Effector memory CD8-positive, alpha-beta T cell (primary cell): ENCODE results near the gene ORC4.

Source experiments
- ATAC-seq: fragments of 150-1000 bp; cut with Tn5 transposase; replicated peaks from 2 replicates; pipeline ENCODE4 v1.10.0; 2021; ENCODE audit warnings: mild to moderate bottlenecking, moderate library complexity
- DNase-seq, 3 experiments: peaks; one replicate each; pipeline ENCODE4 v3.0.0; 2021
- H3K27ac Mint-ChIP-seq, 2 donors: one replicate each; pipeline ENCODE4 v1.8.0; 2022; ENCODE audit warnings: mild to moderate bottlenecking in 2 of 2, mixed read lengths in 2 of 2, moderate library complexity in 2 of 2
- H3K27me3 Mint-ChIP-seq, 2 donors: one replicate each; pipeline ENCODE4 v1.8.0; 2022; ENCODE audit warnings: mixed read lengths in 2 of 2
- H3K36me3 Mint-ChIP-seq: one replicate; pipeline ENCODE4 v1.8.0; 2022; ENCODE audit warnings: mild to moderate bottlenecking, moderate library complexity, mixed read lengths; ENCODE audit not compliant: insufficient read depth
- H3K4me1 Mint-ChIP-seq, 2 donors: one replicate each; pipeline ENCODE4 v1.8.0; 2022; ENCODE audit warnings: low read depth in 2 of 2, mixed read lengths in 2 of 2
- H3K4me3 Mint-ChIP-seq, 2 donors: one replicate each; pipeline ENCODE4 v1.8.0; 2022; ENCODE audit warnings: mild to moderate bottlenecking in 2 of 2, mixed read lengths in 2 of 2, moderate library complexity in 2 of 2
- H3K9me3 Mint-ChIP-seq, 2 donors: one replicate each; pipeline ENCODE4 v1.8.0; 2022; ENCODE audit warnings: mixed read lengths in 2 of 2

ORC4 gene

DNA sequence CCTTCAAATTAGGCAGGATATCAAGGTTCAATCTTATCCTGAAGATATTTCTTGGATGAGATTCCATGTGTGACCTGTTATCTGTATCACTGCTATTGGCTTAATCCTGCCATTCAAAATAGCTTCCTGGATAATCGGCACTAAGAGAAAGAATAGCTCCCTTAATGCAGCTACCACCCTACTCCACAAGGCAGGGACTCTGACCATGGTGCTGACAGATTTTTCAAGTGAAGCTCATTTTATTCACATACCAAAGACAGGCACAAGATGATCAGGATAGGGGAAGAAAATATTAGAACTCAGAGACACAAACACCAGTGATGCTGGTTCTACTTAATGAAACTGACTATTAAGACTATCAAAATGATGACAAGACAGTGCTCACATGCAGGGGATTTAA, 74.9 kb downstream of the ORC4 start:
- DNase-seq: no peak
- no peaks in the 10 kb centered on the region for H3K9me3 Mint-ChIP-seq
- peak overlapping the region in 1 of 2 donors; percentile 48 for H3K27ac Mint-ChIP-seq

DNA sequence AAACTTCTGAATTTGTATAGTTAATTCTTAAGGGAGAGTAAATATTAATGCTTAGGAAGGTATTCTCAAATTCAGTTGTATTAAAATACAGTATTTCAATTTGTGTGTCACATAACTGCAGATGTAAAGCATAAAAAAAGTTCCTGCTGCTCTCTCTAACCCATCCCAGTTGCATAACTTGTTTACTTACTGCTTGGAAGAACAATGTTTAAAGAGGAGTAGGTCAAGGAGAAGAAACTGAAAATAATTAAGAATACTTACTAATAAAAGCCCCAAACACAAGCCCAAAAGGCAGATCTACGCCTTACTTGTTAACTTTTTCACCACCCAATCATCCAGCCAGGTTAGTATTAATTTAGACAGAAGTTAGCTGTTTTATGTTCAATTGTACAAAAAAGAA, 81.2 kb downstream of the ORC4 start:
- peaks cover 31% of the 10 kb centered on the region for H3K36me3 Mint-ChIP-seq
- H3K27me3 Mint-ChIP-seq: no peaks in the 10 kb centered on the region
- peak overlapping the region in 1 of 2 donors; percentile 55 for H3K27ac Mint-ChIP-seq
- no peak for ATAC-seq
- no peaks in the 10 kb centered on the region for H3K4me1 Mint-ChIP-seq
- H3K4me3 Mint-ChIP-seq: no peak overlapping the region
- no peaks in the 10 kb centered on the region for H3K9me3 Mint-ChIP-seq
- DNase-seq: no peak

More for the DNA sequence above, 74.9 kb downstream of the ORC4 start:
- H3K36me3 Mint-ChIP-seq: peaks cover 17% of the 10 kb centered on the region
- H3K4me3 Mint-ChIP-seq: no peak overlapping the region
- H3K4me1 Mint-ChIP-seq: no peaks in the 10 kb centered on the region
- no peak for ATAC-seq
- H3K27me3 Mint-ChIP-seq: no peaks in the 10 kb centered on the region

DNA sequence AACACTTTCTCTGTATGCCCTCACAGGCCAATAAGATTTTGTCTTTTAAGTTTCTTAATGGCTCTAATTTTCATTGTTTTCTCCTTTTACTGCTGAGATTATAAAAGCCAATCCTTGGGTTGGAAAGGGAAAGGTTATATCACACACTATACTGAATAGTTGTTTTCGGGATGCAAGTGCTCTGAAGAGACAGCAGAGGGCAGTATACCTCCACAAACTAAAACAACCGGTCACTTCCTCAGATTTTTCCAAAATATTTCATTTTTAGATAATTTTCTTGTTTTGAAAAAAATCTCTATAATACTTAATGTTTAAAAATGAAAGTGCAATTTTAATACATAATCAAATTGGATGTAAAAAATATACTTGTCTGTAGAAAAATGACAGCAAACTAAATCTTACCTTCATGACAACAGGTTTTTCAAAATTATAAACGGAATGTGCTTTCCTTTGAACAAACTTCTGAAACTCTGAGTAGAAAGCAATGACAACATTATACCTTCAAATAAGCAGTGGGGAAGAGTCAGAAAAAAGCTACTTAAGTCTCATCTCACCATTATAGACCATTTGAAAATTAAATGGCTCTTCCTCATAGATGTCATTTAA, 82.7 kb downstream of the ORC4 start:
- DNase-seq: no peak
- peak overlapping the region in 1 of 2 donors; percentile 1 for H3K27ac Mint-ChIP-seq
- H3K4me3 Mint-ChIP-seq: no peak overlapping the region
- ATAC-seq: peak; percentile 51
- no peaks in the 10 kb centered on the region for H3K27me3 Mint-ChIP-seq
- H3K4me1 Mint-ChIP-seq: no peaks in the 10 kb centered on the region
- H3K36me3 Mint-ChIP-seq: peaks cover 31% of the 10 kb centered on the region
- H3K9me3 Mint-ChIP-seq: no peaks in the 10 kb centered on the region

DNA sequence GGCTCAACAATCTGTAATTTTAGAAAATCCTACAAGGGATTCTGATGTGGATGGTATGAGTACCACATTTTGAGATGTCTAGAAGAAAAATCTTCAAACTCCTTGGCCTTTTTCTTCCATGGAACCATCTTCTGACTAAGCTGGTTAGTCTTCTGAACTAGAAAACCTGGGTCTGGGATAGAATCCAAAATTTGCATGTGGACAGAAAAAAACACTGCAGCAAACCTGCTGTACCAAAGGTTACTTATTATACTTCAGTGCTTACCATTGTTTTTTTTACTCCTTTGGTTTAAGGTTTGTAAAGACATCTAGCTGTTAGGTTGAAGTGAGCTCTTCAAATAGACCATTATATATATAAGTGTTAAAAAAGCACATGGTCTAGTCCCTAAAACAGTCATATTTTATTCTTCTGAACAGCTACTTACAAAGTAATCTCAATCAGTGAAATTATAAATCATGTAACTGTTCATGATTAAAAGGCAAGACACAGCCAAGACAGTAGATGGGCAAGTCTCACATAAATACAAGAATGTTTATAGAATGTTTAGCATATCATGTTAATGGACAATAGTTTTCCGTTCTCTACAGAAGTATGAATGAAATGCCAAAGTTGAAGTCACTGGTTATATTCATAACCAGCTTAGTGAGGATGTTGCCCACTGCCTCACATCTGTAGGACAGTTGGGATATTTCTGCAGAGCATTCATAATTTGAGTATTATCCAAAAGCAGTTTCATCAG, 85.5 kb downstream of the ORC4 start:
- ATAC-seq (no peak), DNase-seq (no peak)
- H3K36me3 Mint-ChIP-seq: peaks cover 28% of the 10 kb centered on the region
- H3K4me3 Mint-ChIP-seq: no peak overlapping the region
- H3K4me1 Mint-ChIP-seq: no peaks in the 10 kb centered on the region
- H3K9me3 Mint-ChIP-seq: no peaks in the 10 kb centered on the region
- no peaks in the 10 kb centered on the region for H3K27me3 Mint-ChIP-seq
- no peak overlapping the region for H3K27ac Mint-ChIP-seq

DNA sequence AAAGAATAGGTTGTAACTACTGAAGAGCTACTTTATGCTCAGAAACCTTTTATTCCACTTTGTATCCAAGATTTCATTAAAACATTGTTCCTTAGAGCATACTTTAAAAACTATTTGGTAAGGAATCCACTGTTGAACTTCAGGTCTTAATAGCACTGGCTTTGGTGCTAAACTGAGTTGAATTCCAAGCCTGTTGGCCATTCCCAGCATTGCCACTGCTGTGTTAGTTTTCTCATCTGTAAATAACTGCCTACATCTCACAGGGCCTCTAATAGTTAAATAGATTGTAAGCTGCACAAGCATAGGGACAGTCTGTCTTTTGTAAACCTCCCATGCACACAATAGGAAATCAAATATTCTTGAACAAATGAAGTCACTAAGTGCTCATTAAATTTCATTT, 86.6 kb downstream of the ORC4 start:
- H3K27me3 Mint-ChIP-seq: no peaks in the 10 kb centered on the region
- no peak for ATAC-seq
- no peak overlapping the region for H3K4me3 Mint-ChIP-seq
- peaks cover 25% of the 10 kb centered on the region for H3K36me3 Mint-ChIP-seq
- no peak for DNase-seq
- no peak overlapping the region for H3K27ac Mint-ChIP-seq
- H3K4me1 Mint-ChIP-seq: no peaks in the 10 kb centered on the region
- no peaks in the 10 kb centered on the region for H3K9me3 Mint-ChIP-seq

DNA sequence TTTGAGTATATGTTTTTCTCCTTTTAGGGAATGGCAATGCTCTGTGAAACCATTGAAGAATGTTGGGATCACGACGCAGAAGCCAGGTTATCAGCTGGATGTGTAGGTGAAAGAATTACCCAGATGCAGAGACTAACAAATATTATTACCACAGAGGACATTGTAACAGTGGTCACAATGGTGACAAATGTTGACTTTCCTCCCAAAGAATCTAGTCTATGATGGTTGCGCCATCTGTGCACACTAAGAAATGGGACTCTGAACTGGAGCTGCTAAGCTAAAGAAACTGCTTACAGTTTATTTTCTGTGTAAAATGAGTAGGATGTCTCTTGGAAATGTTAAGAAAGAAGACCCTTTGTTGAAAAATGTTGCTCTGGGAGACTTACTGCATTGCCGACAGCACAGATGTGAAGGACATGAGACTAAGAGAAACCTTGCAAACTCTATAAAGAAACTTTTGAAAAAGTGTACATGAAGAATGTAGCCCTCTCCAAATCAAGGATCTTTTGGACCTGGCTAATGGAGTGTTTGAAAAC, 93.4 kb downstream of the ORC4 start:
- Mint-ChIP-seq H3K27ac (no peak overlapping the region), H3K4me1 (peaks cover 0 to 4% of the 10 kb centered on the region in 2 donors), H3K36me3 (peaks cover 4% of the 10 kb centered on the region), H3K27me3 (no peaks in the 10 kb centered on the region), H3K4me3 (no peak overlapping the region), H3K9me3 (no peaks in the 10 kb centered on the region)
- DNase-seq (no peak), ATAC-seq (no peak)

DNA sequence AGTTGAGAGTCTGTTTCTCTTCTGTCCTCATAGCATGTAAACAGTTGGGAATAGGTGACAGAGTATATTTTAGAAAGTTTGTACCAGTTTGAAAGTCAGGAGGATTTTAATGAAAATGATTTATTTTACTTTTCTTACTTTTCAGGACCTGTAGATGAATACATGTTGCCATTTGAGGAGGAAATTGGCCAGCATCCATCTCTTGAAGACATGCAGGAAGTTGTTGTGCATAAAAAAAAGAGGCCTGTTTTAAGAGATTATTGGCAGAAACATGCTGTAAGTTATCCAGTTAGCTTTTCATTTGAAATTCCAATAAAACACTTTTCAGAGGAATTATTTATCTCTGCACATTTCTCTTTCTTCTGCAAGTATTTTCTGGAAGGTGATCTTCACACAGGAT, 94.7 kb downstream of the ORC4 start:
- Mint-ChIP-seq H3K4me1 (peaks cover 0 to 4% of the 10 kb centered on the region in 2 donors), H3K4me3 (no peak overlapping the region), H3K36me3 (peaks cover 4% of the 10 kb centered on the region), H3K27ac (peak overlapping the region in 1 of 2 donors; percentile 32), H3K9me3 (no peaks in the 10 kb centered on the region), H3K27me3 (peaks cover 0 to 4% of the 10 kb centered on the region in 2 donors)
- ATAC-seq (no peak), DNase-seq (no peak)

DNA sequence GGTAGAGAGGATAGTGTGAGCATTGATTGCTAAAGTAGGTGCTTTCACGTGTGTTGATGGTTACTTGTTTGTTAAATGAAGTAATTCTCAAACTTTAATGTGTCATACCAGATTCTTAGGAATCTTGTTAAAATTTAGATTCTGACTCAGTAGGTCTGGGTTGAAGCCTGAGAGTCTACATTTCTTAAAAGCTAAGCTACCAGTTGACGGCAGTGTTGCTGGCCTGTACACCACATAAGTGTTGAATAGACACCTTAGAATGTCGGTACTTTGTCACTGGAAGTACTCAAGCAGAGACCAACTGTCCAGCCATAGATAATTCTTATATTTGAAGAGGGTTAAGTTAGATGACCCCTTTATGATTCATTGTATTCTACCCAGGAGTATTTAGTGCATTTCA, 95.9 kb downstream of the ORC4 start:
- no peaks in the 10 kb centered on the region for H3K9me3 Mint-ChIP-seq
- H3K27ac Mint-ChIP-seq: no peak overlapping the region
- peaks cover 0 to 7% of the 10 kb centered on the region in 2 donors for H3K27me3 Mint-ChIP-seq
- H3K4me1 Mint-ChIP-seq: peaks cover 0 to 4% of the 10 kb centered on the region in 2 donors
- peaks cover 7% of the 10 kb centered on the region for H3K36me3 Mint-ChIP-seq
- ATAC-seq (no peak), DNase-seq (no peak)
- no peak overlapping the region for H3K4me3 Mint-ChIP-seq

DNA sequence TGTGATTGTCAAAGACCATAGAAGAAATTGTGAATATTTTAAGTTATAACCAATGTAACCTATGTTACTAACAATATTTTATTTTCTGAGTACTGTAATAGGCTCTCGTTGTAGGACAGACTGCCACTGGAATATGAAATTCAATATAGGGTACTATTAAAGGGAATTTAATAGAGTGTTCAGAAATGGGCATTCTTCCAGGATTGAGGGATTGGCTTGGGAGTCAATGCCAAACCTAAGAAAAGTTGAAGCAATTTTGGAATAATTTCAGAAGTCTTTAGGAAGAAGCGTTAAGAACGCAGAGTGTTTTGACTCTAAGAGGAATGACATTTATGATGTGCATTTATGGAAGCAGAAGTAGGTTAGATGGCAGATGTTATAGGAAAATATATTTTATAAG, 96.7 kb downstream of the ORC4 start:
- H3K4me3 Mint-ChIP-seq: no peak overlapping the region
- peaks cover 7% of the 10 kb centered on the region for H3K36me3 Mint-ChIP-seq
- peaks cover 0 to 4% of the 10 kb centered on the region in 2 donors for H3K4me1 Mint-ChIP-seq
- no peaks in the 10 kb centered on the region for H3K9me3 Mint-ChIP-seq
- DNase-seq: no peak
- peaks cover 0 to 15% of the 10 kb centered on the region in 2 donors for H3K27me3 Mint-ChIP-seq
- no peak overlapping the region for H3K27ac Mint-ChIP-seq
- no peak for ATAC-seq

DNA sequence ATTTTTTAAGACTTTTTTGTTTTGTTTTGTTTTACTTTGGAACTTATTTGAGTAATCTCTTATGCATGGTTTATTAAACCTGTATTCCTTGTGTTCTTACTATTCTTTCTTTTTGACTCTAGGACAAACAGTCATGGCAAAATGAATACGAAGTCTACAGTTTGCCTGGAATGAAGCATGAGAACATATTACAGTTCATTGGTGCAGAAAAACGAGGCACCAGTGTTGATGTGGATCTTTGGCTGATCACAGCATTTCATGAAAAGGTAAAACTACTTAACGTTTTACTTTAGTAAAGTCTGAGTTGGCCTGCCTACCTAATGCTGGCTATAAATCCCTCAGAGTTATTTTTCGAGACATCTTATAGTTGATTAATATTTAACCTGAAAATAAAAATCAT, 103.4 kb downstream of the ORC4 start:
- ATAC-seq: no peak

DNA sequence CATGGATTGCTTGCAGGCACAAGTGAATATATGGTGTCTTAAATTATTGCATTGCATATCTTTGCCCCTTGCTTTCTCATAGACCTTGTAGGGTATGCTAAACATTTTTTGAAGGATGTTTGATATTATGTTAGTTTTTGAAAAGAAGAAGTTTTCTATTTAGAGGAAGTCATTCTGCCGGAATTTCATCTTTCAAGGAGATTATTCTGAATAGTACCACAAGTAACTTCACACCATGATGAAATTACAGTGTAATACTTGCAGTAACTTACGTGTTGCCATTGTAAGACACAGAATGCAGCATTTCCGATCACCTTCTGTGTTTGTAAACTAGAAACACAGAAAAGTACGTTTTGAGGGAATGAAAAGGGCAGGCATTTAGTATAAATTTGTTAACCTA, 103.8 kb downstream of the ORC4 start:
- Mint-ChIP-seq H3K4me3 (no peak overlapping the region), H3K27ac (no peak overlapping the region), H3K9me3 (no peaks in the 10 kb centered on the region), H3K36me3 (peaks cover 2% of the 10 kb centered on the region), H3K4me1 (no peaks in the 10 kb centered on the region), H3K27me3 (peaks cover 0 to 42% of the 10 kb centered on the region in 2 donors)
- ATAC-seq (no peak), DNase-seq (no peak)

More for the DNA sequence above, 103.4 kb downstream of the ORC4 start:
- Mint-ChIP-seq H3K4me1 (no peaks in the 10 kb centered on the region), H3K9me3 (no peaks in the 10 kb centered on the region), H3K27ac (no peak overlapping the region), H3K27me3 (peaks cover 0 to 42% of the 10 kb centered on the region in 2 donors), H3K36me3 (peaks cover 2% of the 10 kb centered on the region), H3K4me3 (no peak overlapping the region)
- no peak for DNase-seq

DNA sequence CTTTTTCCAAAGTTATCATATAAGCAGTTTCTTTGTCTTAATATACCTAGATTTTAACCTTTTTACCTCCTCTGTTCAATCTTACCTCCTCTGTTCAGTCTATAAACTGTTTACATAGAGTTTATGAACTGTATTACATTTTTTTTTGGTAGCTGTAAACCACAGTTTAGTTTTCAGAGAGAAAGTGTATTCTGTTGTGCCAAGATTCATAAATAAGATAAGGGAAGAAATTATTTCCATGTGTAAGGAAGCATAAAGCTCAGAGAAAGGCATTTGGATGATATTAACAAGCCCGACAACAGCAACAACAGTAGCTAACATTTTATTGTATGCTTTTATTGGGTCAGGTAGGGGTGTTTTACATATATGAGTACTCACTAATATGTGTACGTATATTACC, 104.5 kb downstream of the ORC4 start:
- peaks cover 2% of the 10 kb centered on the region for H3K36me3 Mint-ChIP-seq
- H3K27ac Mint-ChIP-seq: no peak overlapping the region
- ATAC-seq (no peak), DNase-seq (no peak)
- peaks cover 0 to 39% of the 10 kb centered on the region in 2 donors for H3K27me3 Mint-ChIP-seq
- H3K4me1 Mint-ChIP-seq: no peaks in the 10 kb centered on the region
- H3K9me3 Mint-ChIP-seq: no peaks in the 10 kb centered on the region
- H3K4me3 Mint-ChIP-seq: no peak overlapping the region

DNA sequence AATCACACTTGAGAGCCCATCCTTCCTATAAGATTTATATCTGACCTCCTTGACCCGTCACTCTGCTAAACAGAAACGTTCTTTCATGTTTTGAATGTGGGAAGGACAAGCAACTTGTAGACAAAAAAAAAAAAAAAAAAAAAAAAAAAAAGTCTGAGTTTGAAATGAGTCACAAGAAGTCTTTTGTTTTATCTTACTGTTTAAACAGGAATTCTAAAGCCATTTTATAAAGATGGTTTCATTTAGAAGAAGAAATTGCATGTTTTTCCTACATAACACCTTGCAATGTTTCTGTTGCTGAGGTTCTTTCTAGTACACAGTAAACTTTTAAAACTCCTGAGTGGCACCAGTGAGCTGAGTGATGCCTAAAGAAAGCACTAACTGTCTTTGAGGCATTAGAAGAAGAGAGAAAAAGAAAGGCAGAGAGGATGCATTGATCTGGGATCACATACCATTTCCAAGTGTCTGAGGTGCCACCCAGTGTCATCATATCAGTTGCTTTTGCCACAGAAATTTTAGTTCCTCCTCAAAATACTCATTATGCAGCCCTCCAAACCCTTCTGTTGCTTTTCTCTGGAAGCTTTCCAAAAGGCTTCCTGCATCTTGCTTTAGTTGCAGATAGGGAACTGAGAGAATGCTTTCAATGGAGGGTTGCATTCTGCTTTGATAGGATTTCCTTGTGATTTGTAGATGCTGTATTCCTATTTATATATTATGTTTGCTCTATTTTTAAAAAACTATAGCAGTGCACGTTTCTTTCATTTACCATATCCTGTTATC, 106.6 kb downstream of the ORC4 start:
- peaks cover 0 to 35% of the 10 kb centered on the region in 2 donors for H3K27me3 Mint-ChIP-seq
- H3K9me3 Mint-ChIP-seq: no peaks in the 10 kb centered on the region
- H3K4me3 Mint-ChIP-seq: no peak overlapping the region
- H3K27ac Mint-ChIP-seq: no peak overlapping the region
- no peak for ATAC-seq
- H3K36me3 Mint-ChIP-seq: no peaks in the 10 kb centered on the region
- no peak for DNase-seq
- H3K4me1 Mint-ChIP-seq: no peaks in the 10 kb centered on the region
